Peyer's patch (tissue), 4 donors: ENCODE data around the gene IFT172. TPM values are rescaled to one million over a fixed set of nuclear protein-coding genes. Genes with fewer than 3 reads are reported as not detected.
"Not testable (repeated sequence)": the region's sequence is repeated elsewhere in the genome, so short reads cannot be mapped to it uniquely, and the experiment has no call there.

Source experiments
- DNase-seq, 3 donors: peaks; one replicate each; pipeline ENCODE4 v3.0.0-alpha.2; 2017 to 2019
- H3K27ac ChIP-seq, 4 donors: fragments of 200-600 bp; sonication (generic); one replicate each; pipeline ENCODE4 v1.5.1; 2016 to 2019
- H3K27me3 ChIP-seq, 2 donors: fragments of 200-600 bp; sonication (generic); one replicate each; pipeline ENCODE4 v1.5.1; 2019
- H3K36me3 ChIP-seq, 3 donors: fragments of 200-600 bp; sonication (generic); one replicate each; pipeline ENCODE4 v1.5.1; 2016 to 2019
- H3K4me1 ChIP-seq, 4 donors: fragments of 200-600 bp; sonication (generic); one replicate each; pipeline ENCODE4 v1.5.1; 2016 to 2019
- H3K4me3 ChIP-seq, 4 donors: fragments of 200-600 bp; sonication (generic); 1 replicate in 3 of 4; 2 replicates in 1 of 4; pipeline ENCODE4 v1.5.1; 2016 to 2019; ENCODE audit warnings: mild to moderate bottlenecking in 1 of 4
- H3K9me3 ChIP-seq, 4 donors: fragments of 200-600 bp; sonication (generic); one replicate each; pipeline ENCODE4 v1.5.1; 2016 to 2019; ENCODE audit warnings: mild to moderate bottlenecking in 1 of 4
- CTCF ChIP-seq, 6 experiments: fragments of 450-650 bp in 4 of 6; fragments of 200-600 bp in 2 of 6; sonication (generic) in 1 of 6; IDR thresholded peaks; one replicate each; pipeline ENCODE4 v1.5.1; 2017 to 2019; ENCODE audit warnings: antibody characterized with exemption in 6 of 6, mild to moderate bottlenecking in 3 of 6, moderate library complexity in 1 of 6
- POLR2A ChIP-seq, 2 donors: fragments of 450-650 bp; IDR thresholded peaks; one replicate each; pipeline ENCODE4 v1.5.1; 2017; ENCODE audit warnings: antibody characterized with exemption in 2 of 2, mild to moderate bottlenecking in 2 of 2, moderate library complexity in 2 of 2
- total RNA-seq, 4 donors: library from RNA; depleted of rRNA; stranded (reverse); fragments of >200 nt; gene quantifications; one replicate each; pipeline ENCODE4 v1.1.0, GENCODE V29; 2016

The IFT172 gene
- 10 to 100 TPM; 38.8 to 86.5 (median 65.3) TPM for total RNA-seq

GRCh38 chr2:27489498-27490397 is at the start of gene IFT172:
Gene IFT172 (minus strand): TSS chr2:27489743. CDS start chr2:27489653, 90 bp downstream.
- Histone ChIP-seq H3K36me3 (no peaks in the 10 kb centered on the region), H3K27me3 (no peaks in the 10 kb centered on the region), H3K4me3 (peak within 1 kb of the TSS; percentile 42 to 54 (median 52)), H3K9me3 (no peaks in the 10 kb centered on the region), H3K4me1 (peaks cover 0 to 14% (median 10%) of the 10 kb centered on the region in 4 donors), H3K27ac (peak within 1 kb of the TSS; percentile 64 to 80 (median 66))
- DNase-seq, result peak; percentile 99 to 100 (median 100)
- TF ChIP-seq CTCF (IDR thresholded peaks at IDR 0.05), result no peak
- TF ChIP-seq POLR2A (IDR thresholded peaks at IDR 0.05), result peak in 1 of 2 donors; percentile 71

- H3K36me3 ChIP-seq, H3K4me1 ChIP-seq, H3K4me3 ChIP-seq, DNase-seq, H3K27ac ChIP-seq, H3K27me3 ChIP-seq, H3K9me3 ChIP-seq: not testable (repeated sequence)
These were observed 49.4 kb upstream of the IFT172 start for GRCh38 chr2:27538839-27539450.

GRCh38 chr2:27537287-27537686 is 47.7 kb upstream of the IFT172 start:
- no peak for TF ChIP-seq POLR2A (IDR thresholded peaks at IDR 0.05)
- no peak for TF ChIP-seq CTCF (IDR thresholded peaks at IDR 0.05)
- no peak overlapping the region for H3K4me3 ChIP-seq
- H3K9me3 ChIP-seq, result no peaks in the 10 kb centered on the region
- no peaks in the 10 kb centered on the region for H3K36me3 ChIP-seq
- H3K4me1 ChIP-seq, result no peaks in the 10 kb centered on the region
- no peak for DNase-seq
- no peaks in the 10 kb centered on the region for H3K27me3 ChIP-seq
- no peak overlapping the region for H3K27ac ChIP-seq

- no peak overlapping the region for H3K4me3 ChIP-seq
- no peaks in the 10 kb centered on the region for H3K27me3 ChIP-seq
- H3K9me3 ChIP-seq, result no peaks in the 10 kb centered on the region
- H3K36me3 ChIP-seq, result no peaks in the 10 kb centered on the region
- H3K4me1 ChIP-seq, result no peaks in the 10 kb centered on the region
- DNase-seq, result no peak
- no peak for TF ChIP-seq POLR2A (IDR thresholded peaks at IDR 0.05)
- no peak for TF ChIP-seq CTCF (IDR thresholded peaks at IDR 0.05)
- H3K27ac ChIP-seq, result no peak overlapping the region
These were observed 42.4 kb upstream of the IFT172 start for GRCh38 chr2:27531983-27532382.

- H3K36me3 ChIP-seq, result no peaks in the 10 kb centered on the region
- no peaks in the 10 kb centered on the region for H3K27me3 ChIP-seq
- DNase-seq, result no peak
- no peak overlapping the region for H3K27ac ChIP-seq
- no peak for TF ChIP-seq POLR2A (IDR thresholded peaks at IDR 0.05)
- TF ChIP-seq CTCF (IDR thresholded peaks at IDR 0.05), result no peak
- H3K9me3 ChIP-seq, result no peaks in the 10 kb centered on the region
- H3K4me3 ChIP-seq, result no peak overlapping the region
- no peaks in the 10 kb centered on the region for H3K4me1 ChIP-seq
These were observed 37.6 kb upstream of the IFT172 start for GRCh38 chr2:27527182-27527581.

GRCh38 chr2:27522400-27522945 is 32.9 kb upstream of the IFT172 start:
- H3K4me1 ChIP-seq, result no peaks in the 10 kb centered on the region
- no peak overlapping the region for H3K4me3 ChIP-seq
- H3K27me3 ChIP-seq, result no peaks in the 10 kb centered on the region
- TF ChIP-seq CTCF (IDR thresholded peaks at IDR 0.05), result peak in 1 of 6 experiments; percentile 10
- TF ChIP-seq POLR2A (IDR thresholded peaks at IDR 0.05), result no peak
- H3K36me3 ChIP-seq, result no peaks in the 10 kb centered on the region
- H3K9me3 ChIP-seq, result no peaks in the 10 kb centered on the region
- no peak overlapping the region for H3K27ac ChIP-seq
- DNase-seq, result no peak
